NCI-H526 (cell line): Measurements from ENCODE around the gene KRTCAP2.
A peak's percentile ranks its signal among the peaks of the same experiment; 100 is the strongest.

Experiments
- DNase-seq, 2 experiments: peaks; one replicate each; lab custom pipeline; 2025; lab: John Stamatoyannopoulos, UW

KRTCAP2 gene

GRCh38 chr1:155133799-155134281 is 39.3 kb downstream of the KRTCAP2 start:
- no peak for DNase-seq

GRCh38 chr1:155131856-155132255 is 41.2 kb downstream of the KRTCAP2 start:
- DNase-seq: no peak

- no peak for DNase-seq
Observed at GRCh38 chr1:155131285-155131684, 41.8 kb downstream of the KRTCAP2 start.

- DNase-seq: peak; percentile 83 to 88
Observed at GRCh38 chr1:155130272-155131006, 42.7 kb downstream of the KRTCAP2 start.

- peak; percentile 75 to 90 for DNase-seq
Observed at GRCh38 chr1:155128755-155129473, 44.2 kb downstream of the KRTCAP2 start.

GRCh38 chr1:155127967-155128754 is 44.9 kb downstream of the KRTCAP2 start:
- peak in 1 of 2 experiments; percentile 75 for DNase-seq

- peak; percentile 98 for DNase-seq
Observed at GRCh38 chr1:155127105-155127966, 45.8 kb downstream of the KRTCAP2 start, which contains the start of gene EFNA1. TSS of gene EFNA1 (plus strand) at chr1:155127876. CDS start at chr1:155127978, 102 bp downstream.

- peak; percentile 99 for DNase-seq
Observed at GRCh38 chr1:155126556-155127104, 46.5 kb downstream of the KRTCAP2 start.

- DNase-seq: peak; percentile 67 to 96
Observed at GRCh38 chr1:155125946-155126555, 47.1 kb downstream of the KRTCAP2 start.

GRCh38 chr1:155125511-155125945 is 47.6 kb downstream of the KRTCAP2 start:
- DNase-seq: peak in 1 of 2 experiments; percentile 86

- DNase-seq: peak in 1 of 2 experiments; percentile 60
Observed at GRCh38 chr1:155124503-155125463, 48.3 kb downstream of the KRTCAP2 start.

GRCh38 chr1:155123801-155124200 is 49.3 kb downstream of the KRTCAP2 start:
- DNase-seq: no peak

- DNase-seq: no peak
Observed at GRCh38 chr1:155122308-155122707, 50.8 kb downstream of the KRTCAP2 start.

- DNase-seq: no peak
Observed at GRCh38 chr1:155121249-155121648, 51.9 kb downstream of the KRTCAP2 start.

GRCh38 chr1:155120253-155120652 is 52.9 kb downstream of the KRTCAP2 start:
- DNase-seq: no peak
